Heart right ventricle (tissue), 16 donors: ENCODE data around the gene METTL1. TPM values are rescaled to one million over a fixed set of nuclear protein-coding genes. Genes with fewer than 3 reads are reported as not detected.

ENCODE experiments used
- ATAC-seq, 8 donors: fragments of 200-7000 bp; cut with Tn5 transposase; one replicate each; pipeline ENCODE4 v1.9.1; 2020; ENCODE audit warnings: mild to moderate bottlenecking in 8 of 8, moderate library complexity in 8 of 8, moderate number of reproducible peaks in 1 of 8
- DNase-seq, 2 donors: peaks; one replicate each; pipeline ENCODE4 v3.0.0-alpha.2; 2020
- H3K27ac ChIP-seq, 10 donors: fragments of 200-600 bp; sonication (generic) in 2 of 10; one replicate each; pipeline versions ENCODE4 v1.5.0 to v1.8.0; 2020 to 2022; ENCODE audit warnings: mild to moderate bottlenecking in 3 of 10
- H3K27me3 ChIP-seq, 7 donors: fragments of 200-600 bp; one replicate each; pipeline ENCODE4 v1.8.0; 2021 to 2022; ENCODE audit warnings: mild to moderate bottlenecking in 2 of 7
- H3K36me3 ChIP-seq, 9 donors: fragments of 200-600 bp; sonication (generic) in 1 of 9; one replicate each; pipeline versions ENCODE4 v1.5.0 to v1.8.0; 2020 to 2022; ENCODE audit warnings: mild to moderate bottlenecking in 2 of 9
- H3K4me1 ChIP-seq, 9 donors: fragments of 200-600 bp; sonication (generic) in 1 of 9; one replicate each; pipeline versions ENCODE4 v1.5.0 to v1.8.0; 2020 to 2022; ENCODE audit warnings: mild to moderate bottlenecking in 4 of 9
- H3K4me3 ChIP-seq, 10 donors: fragments of 200-600 bp; sonication (generic) in 2 of 10; one replicate each; pipeline versions ENCODE4 v1.5.0 to v1.8.0; 2020 to 2022; ENCODE audit warnings: mild to moderate bottlenecking in 7 of 10, moderate library complexity in 2 of 10
- H3K9me3 ChIP-seq, 11 donors: fragments of 200-600 bp in 10 of 11; sonication (generic) in 2 of 11; one replicate each; pipeline versions ENCODE4 v1.5.0 to v1.8.0; 2013 to 2022; ENCODE audit warnings: mild to moderate bottlenecking in 2 of 11, control low read depth in 1 of 11, moderate library complexity in 1 of 11
- WGBS, 2 donors: extraction: QIAGEN DNeasy Blood & Tissue Kit; methylation state at CpG; one replicate each; pipeline ENCODE4 v1.1.7; 2013; ENCODE audit warnings: inconsistent platforms in 1 of 2; 5-methylcytosine and 5-hydroxymethylcytosine counted together
- intact Hi-C, 10 donors: fragments of 100-400 bp; cut with DNase I; formaldehyde crosslinking; loops; one replicate each; pipeline versions ENCODE4 v1.11.1 to v1.14.2; 2022
- polyA plus RNA-seq, 2 donors: library from polyadenylated mRNA; stranded (reverse); fragments of 200-250 nt; gene quantifications; one replicate each; pipeline ENCODE4 v1.2.3, GENCODE V29; 2013
- total RNA-seq, 10 donors: library from RNA; stranded (reverse); fragmentation: NEBNext Ultra II Directional in 3 of 10; extraction: Animal tissue kit (Norgen Biotek cat#: 25700) in 3 of 10; gene quantifications; one replicate each; pipeline versions ENCODE4 v1.2.1 to v1.2.4, GENCODE V29; 2021 to 2023
- TF ChIP-seq, protein P1 (sequence below), 9 donors: fragments of 200-600 bp; sonication (generic) in 2 of 9; IDR thresholded peaks; one replicate each; pipeline versions ENCODE4 v1.5.0 to v1.8.0; 2021 to 2022; ENCODE audit warnings: antibody characterized with exemption in 9 of 9, mild to moderate bottlenecking in 5 of 9, moderate library complexity in 1 of 9
- donor health status: Arrhythmogenic right ventricular cardiomyopathy.
- donor health status: ischemic (EF 13 %, LVEDD 7.1; RV severe dilation, severe dysfunction).
- donor health status: healthy with polysubstance abuse.
- donor health status: DM: no; HTN: yes; CAD: no.
- donor health status: DM: no; HTN: no; CAD: no.
- donor health status: ischemic (EF 25% LVEDD 6.9; RV normal size, moderate dysfunction).
- donor health status: ischemic (EF 25% LVEDD 5.7; RV mildly dilated, moderate dysfunction).
- donor health status: healthy.
- donor health status: DM: yes; HTN: yes; CAD: no.
- donor health status: Ischemic cardiomyopathy.
- donor health status: ischemic (EF 35%, LVEDD 5.7; RV mildly dilated, moderate dysfunction).
- donor health status: nonischemic (EF 11% LVEDD 7.7; RV severe dilation, severe dysfunction).
- donor health status: DM: yes; HTN: yes; CAD: no.
- donor health status: PGD.
- donor health status: ischemic (EF 29% LVEDD 5.4; RV normal size, mild dysfunction).
- donor health status: nonischemic (EF 23%, LVEDD 6.1; RV moderate dilation, normal function).

METTL1 gene
- total and polyA plus RNA-seq, 12 donors: 5.6 to 29.4 (median 8.3) TPM

DNA sequence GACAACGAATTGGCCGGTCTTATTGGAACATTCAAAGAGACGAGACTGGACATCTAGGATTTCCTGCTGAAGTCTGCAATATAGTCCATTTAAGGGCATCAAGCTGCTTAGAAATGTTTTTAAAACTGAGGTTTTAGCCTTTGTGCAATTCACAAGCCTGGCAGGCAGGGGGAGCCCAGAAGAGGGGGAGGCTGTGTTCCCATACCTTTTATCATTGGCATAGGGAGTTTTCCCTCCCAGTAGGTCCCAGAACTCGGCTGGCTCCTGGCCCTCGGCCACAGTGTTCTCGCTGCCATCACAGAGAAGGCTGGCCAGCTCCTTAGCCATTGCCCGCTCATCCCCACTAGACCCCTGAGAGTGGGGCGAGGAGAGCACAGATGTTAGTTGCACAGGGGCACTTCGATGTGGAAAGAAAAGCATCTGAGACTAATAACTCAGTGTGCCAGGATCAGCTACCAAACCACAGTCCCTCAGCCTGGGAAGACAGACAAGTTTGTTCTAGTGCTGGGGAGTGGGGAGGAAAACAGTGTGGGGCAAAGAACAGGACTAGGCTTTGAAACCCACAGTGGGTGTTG, 31.5 kb upstream of the METTL1 start:
- Histone ChIP-seq H3K4me1 (peaks cover 0 to 8% (median 5%) of the 10 kb centered on the region in 9 donors), H3K27ac (peak overlapping the region in 5 of 10 donors; percentile 10 to 34 (median 17)), H3K27me3 (no peaks in the 10 kb centered on the region), H3K9me3 (no peaks in the 10 kb centered on the region), H3K36me3 (peaks cover 0 to 100% (median 60%) of the 10 kb centered on the region in 9 donors), H3K4me3 (no peak overlapping the region)
- peak; percentile 48 to 55 for DNase-seq
- WGBS, 2 donors: 44 to 45% methylated on average over 9 of the region's 9 CpGs
- ATAC-seq: peak; percentile 70 to 87 (median 80)
- TF ChIP-seq, protein P1, sequence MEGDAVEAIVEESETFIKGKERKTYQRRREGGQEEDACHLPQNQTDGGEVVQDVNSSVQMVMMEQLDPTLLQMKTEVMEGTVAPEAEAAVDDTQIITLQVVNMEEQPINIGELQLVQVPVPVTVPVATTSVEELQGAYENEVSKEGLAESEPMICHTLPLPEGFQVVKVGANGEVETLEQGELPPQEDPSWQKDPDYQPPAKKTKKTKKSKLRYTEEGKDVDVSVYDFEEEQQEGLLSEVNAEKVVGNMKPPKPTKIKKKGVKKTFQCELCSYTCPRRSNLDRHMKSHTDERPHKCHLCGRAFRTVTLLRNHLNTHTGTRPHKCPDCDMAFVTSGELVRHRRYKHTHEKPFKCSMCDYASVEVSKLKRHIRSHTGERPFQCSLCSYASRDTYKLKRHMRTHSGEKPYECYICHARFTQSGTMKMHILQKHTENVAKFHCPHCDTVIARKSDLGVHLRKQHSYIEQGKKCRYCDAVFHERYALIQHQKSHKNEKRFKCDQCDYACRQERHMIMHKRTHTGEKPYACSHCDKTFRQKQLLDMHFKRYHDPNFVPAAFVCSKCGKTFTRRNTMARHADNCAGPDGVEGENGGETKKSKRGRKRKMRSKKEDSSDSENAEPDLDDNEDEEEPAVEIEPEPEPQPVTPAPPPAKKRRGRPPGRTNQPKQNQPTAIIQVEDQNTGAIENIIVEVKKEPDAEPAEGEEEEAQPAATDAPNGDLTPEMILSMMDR (IDR thresholded peaks at IDR 0.05): peak; percentile 65 to 86 (median 79)
- intact Hi-C loops: loop anchor here in 9 of 10 donors (1.0 to 10.0 kb wide), 5 partner anchors 101 to 104 kb away; no protein-coding TSS in a partner anchor

DNA sequence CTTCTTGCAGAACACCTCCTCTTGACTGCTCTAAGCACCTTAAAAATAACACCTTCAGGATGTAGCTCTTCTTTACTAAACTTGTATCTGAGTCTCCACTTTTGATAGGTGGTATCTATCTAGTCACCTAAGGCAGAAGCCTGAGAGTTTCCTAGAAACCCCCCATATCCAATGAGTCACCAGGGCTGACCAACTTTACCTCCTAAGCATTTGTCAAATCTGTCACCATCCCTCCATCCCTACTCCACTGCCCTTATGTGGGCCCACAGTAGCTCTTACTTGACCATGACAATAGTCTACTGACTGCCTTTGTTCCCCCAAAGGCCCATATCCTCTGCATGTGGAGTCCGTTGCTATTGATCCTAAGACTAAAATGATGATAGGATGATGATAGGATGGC, 30.7 kb upstream of the METTL1 start:
- DNase-seq (no peak), ATAC-seq (no peak)
- H3K4me1 ChIP-seq: peaks cover 0 to 16% (median 5%) of the 10 kb centered on the region in 9 donors
- no peak overlapping the region for H3K27ac ChIP-seq
- WGBS, 2 donors: 95 to 97% methylated on average over 1 of the region's 1 CpG
- H3K36me3 ChIP-seq: peaks cover 0 to 100% (median 63%) of the 10 kb centered on the region in 9 donors
- no peak overlapping the region for H3K4me3 ChIP-seq
- intact Hi-C loops: loop anchor here in 9 of 10 donors (1.0 to 10.0 kb wide), 5 partner anchors 102 to 105 kb away; no protein-coding TSS in a partner anchor
- H3K9me3 ChIP-seq: no peaks in the 10 kb centered on the region
- TF ChIP-seq, protein P1 (IDR thresholded peaks at IDR 0.05): no peak
- H3K27me3 ChIP-seq: no peaks in the 10 kb centered on the region

DNA sequence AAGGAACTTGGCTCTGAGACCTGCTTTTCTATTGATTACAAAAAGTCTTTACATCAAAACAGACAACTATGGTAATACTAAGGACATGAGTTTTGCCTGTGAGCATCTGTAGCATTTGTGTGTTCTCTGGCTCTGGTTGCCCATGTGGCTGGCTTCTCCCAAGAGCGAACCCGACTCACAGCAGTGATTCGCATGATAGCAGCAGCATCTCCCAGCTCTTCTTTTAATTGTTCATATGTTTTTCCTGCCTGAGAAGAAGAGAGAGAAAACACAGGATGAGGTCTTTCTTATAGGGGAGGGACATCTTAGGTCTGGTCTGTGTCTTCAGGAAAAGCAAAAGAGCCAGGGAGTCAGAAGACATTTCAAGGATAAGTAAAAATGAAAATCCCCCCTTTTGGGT, 29.1 kb upstream of the METTL1 start:
- Histone ChIP-seq H3K4me3 (no peak overlapping the region), H3K27me3 (no peaks in the 10 kb centered on the region), H3K9me3 (no peaks in the 10 kb centered on the region), H3K36me3 (peaks cover 0 to 100% (median 67%) of the 10 kb centered on the region in 9 donors), H3K27ac (no peak overlapping the region), H3K4me1 (peaks cover 0 to 18% (median 5%) of the 10 kb centered on the region in 9 donors)
- WGBS, 2 donors: 95 to 96% methylated on average over 3 of the region's 3 CpGs
- ATAC-seq: no peak
- intact Hi-C loops: loop anchor here in 4 of 10 donors (5.0 to 10.0 kb wide), 2 partner anchors 104 to 106 kb away; no protein-coding TSS in a partner anchor
- DNase-seq: no peak
- TF ChIP-seq, protein P1 (IDR thresholded peaks at IDR 0.05): no peak

DNA sequence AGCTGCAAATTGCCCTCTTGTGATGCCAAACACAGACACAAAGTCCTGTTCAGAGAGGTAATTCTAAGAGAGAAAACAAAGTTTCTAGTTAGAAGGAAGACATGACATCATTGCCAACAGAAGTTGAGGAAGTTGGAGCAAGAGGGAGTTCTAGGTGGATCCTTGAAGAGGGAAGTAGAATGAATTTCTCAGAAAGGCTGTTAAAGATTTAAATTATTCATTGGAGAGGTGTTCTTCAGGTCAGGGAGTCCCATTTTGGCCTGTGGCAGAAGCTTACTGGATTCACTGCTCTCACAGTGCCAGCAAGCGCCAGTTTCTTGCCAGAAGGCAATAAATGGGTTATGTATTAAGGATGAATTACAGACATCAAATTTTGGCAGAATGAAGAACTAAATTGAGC, 26.0 kb upstream of the METTL1 start:
- no peaks in the 10 kb centered on the region for H3K27me3 ChIP-seq
- H3K4me3 ChIP-seq: no peak overlapping the region
- H3K9me3 ChIP-seq: no peaks in the 10 kb centered on the region
- TF ChIP-seq, protein P1 (IDR thresholded peaks at IDR 0.05): no peak
- H3K36me3 ChIP-seq: peaks cover 0 to 100% (median 76%) of the 10 kb centered on the region in 9 donors
- 95 to 96% methylated on average over 1 of the region's 1 CpG for WGBS, 2 donors
- peaks cover 0 to 26% (median 0%) of the 10 kb centered on the region in 9 donors for H3K4me1 ChIP-seq
- no peak for DNase-seq
- intact Hi-C loops: no loop called here
- H3K27ac ChIP-seq: peak overlapping the region in 2 of 10 donors; percentile 10 to 29
- ATAC-seq: no peak
